SK-N-SH treated with all-trans-retinoic acid at 6 μM for 48 hours (cell line): ENCODE measurements around the gene VILL.

ENCODE experiments used
- CSDC2 ChIP-seq: fragments of 250-450 bp; sonication (Bioruptor Pico); IDR thresholded peaks from 2 replicates; pipeline ENCODE4 v1.5.0; 2020; ENCODE audit warnings: mild to moderate bottlenecking, moderate library complexity
- CSRNP3 ChIP-seq: fragments of 250-450 bp; sonication (Bioruptor Pico); IDR thresholded peaks from 2 replicates; pipeline ENCODE4 v1.5.1; 2021; ENCODE audit warnings: mild to moderate bottlenecking, moderate library complexity
- ZNF70 ChIP-seq: fragments of 450-650 bp; formaldehyde crosslinking; IDR thresholded peaks from 2 replicates; pipeline ENCODE4 v1.5.0; 2020; ENCODE audit warnings: mild to moderate bottlenecking, moderate library complexity
- TF ChIP-seq, protein P1 (sequence below): fragments of 250-450 bp; sonication (Bioruptor Pico); IDR thresholded peaks from 2 replicates; pipeline ENCODE4 v1.5.0; 2020; ENCODE audit warnings: mild to moderate bottlenecking, moderate library complexity

DNA sequence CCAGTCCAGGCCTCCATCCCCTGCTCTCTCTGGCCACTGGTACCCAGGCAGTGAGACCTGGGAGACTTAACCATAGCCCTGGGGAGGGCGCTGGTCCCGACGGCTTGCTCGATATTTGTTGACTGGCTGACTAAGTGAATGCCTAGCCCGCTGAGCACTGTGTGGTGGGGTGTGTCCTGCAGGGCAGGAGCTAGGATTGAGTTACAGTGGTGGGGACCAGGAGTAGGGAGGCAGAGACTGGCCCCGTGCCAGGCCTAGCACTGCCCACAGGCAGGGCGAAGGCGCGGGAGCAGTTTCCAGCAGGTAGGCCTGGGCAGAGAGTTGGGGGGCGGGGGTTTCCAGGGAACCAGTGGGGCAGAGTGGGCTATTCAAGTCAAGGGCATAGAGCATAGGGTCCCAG lies at the start of gene VILL:
- TF ChIP-seq ZNF70 (CRISPR knock-in tag) (no peak), CSRNP3 (CRISPR knock-in tag) (no peak), CSDC2 (CRISPR knock-in tag) (no peak)
- TF ChIP-seq, protein P1, sequence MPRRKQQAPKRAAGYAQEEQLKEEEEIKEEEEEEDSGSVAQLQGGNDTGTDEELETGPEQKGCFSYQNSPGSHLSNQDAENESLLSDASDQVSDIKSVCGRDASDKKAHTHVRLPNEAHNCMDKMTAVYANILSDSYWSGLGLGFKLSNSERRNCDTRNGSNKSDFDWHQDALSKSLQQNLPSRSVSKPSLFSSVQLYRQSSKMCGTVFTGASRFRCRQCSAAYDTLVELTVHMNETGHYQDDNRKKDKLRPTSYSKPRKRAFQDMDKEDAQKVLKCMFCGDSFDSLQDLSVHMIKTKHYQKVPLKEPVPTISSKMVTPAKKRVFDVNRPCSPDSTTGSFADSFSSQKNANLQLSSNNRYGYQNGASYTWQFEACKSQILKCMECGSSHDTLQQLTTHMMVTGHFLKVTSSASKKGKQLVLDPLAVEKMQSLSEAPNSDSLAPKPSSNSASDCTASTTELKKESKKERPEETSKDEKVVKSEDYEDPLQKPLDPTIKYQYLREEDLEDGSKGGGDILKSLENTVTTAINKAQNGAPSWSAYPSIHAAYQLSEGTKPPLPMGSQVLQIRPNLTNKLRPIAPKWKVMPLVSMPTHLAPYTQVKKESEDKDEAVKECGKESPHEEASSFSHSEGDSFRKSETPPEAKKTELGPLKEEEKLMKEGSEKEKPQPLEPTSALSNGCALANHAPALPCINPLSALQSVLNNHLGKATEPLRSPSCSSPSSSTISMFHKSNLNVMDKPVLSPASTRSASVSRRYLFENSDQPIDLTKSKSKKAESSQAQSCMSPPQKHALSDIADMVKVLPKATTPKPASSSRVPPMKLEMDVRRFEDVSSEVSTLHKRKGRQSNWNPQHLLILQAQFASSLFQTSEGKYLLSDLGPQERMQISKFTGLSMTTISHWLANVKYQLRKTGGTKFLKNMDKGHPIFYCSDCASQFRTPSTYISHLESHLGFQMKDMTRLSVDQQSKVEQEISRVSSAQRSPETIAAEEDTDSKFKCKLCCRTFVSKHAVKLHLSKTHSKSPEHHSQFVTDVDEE (CRISPR knock-in tag), result no peak
